Activated CD8-positive, alpha-beta T cell treated with anti-CD3 and anti-CD28 coated beads for 36 hours (primary cell): Measurements from ENCODE around the gene PDZK1IP1. TPM values are rescaled to one million over a fixed set of nuclear protein-coding genes. Genes with fewer than 3 reads are reported as not detected.

ENCODE experiments used
- ATAC-seq: fragments of 200-7000 bp; cut with Tn5 transposase; one replicate; pipeline ENCODE4 v1.10.0; 2021; ENCODE audit warnings: mild to moderate bottlenecking, moderate library complexity
- CTCF ChIA-PET: fragments of 350-600 bp; sonication (Branson Sonifier 250); formaldehyde crosslinking; loops from one replicate; lab custom pipeline; 2021; ENCODE audit warnings: antibody characterized with exemption; lab: Charles Lee
- POLR2A ChIA-PET: fragments of 350-600 bp; sonication (Branson Sonifier 250); formaldehyde crosslinking; loops from one replicate; lab custom pipeline; 2021; ENCODE audit warnings: antibody characterized with exemption; lab: Charles Lee
- DNase-seq: peaks from one replicate; pipeline ENCODE4 v3.0.0-alpha.2; 2020
- H3K27ac Mint-ChIP-seq: one replicate; pipeline ENCODE4 v1.8.0; 2021; ENCODE audit warnings: mild to moderate bottlenecking, mixed read lengths
- H3K27me3 Mint-ChIP-seq: one replicate; pipeline ENCODE4 v1.8.0; 2021; ENCODE audit warnings: mixed read lengths
- H3K36me3 Mint-ChIP-seq: one replicate; pipeline ENCODE4 v1.8.0; 2021; ENCODE audit warnings: low read depth, mixed read lengths
- H3K4me1 Mint-ChIP-seq: one replicate; pipeline ENCODE4 v1.8.0; 2021; ENCODE audit warnings: low read depth, mixed read lengths
- H3K4me3 Mint-ChIP-seq: one replicate; pipeline ENCODE4 v1.8.0; 2021; ENCODE audit warnings: mild to moderate bottlenecking, moderate library complexity, mixed read lengths
- H3K9me3 Mint-ChIP-seq: one replicate; pipeline ENCODE4 v1.8.0; 2021; ENCODE audit warnings: mixed read lengths
- CTCF ChIP-seq: fragments of 200-600 bp; IDR thresholded peaks from one replicate; pipeline ENCODE4 v1.8.0; 2022; ENCODE audit warnings: antibody characterized with exemption, mild to moderate bottlenecking
- intact Hi-C: fragments of 100-400 bp; cut with micrococcal nuclease; formaldehyde crosslinking; loops from one replicate; pipeline ENCODE4 v1.10.0; 2022
- total RNA-seq, 2 experiments: library from RNA; stranded (reverse); gene quantifications; one replicate each; pipeline ENCODE4 v1.2.3, GENCODE V29; 2021

Gene PDZK1IP1
- total RNA-seq, 2 experiments from 2014 or later: not detected

- POLR2A ChIA-PET: no interaction called here
- DNase-seq (no peak), ATAC-seq (no peak)
- CTCF ChIA-PET: interaction anchor here (1.2 to 3.1 kb wide), 3 partner anchors 9 to 253 kb away, joined by 4 to 26 read pairs (median 6); partner anchors contain the start of gene FOXD2
- Mint-ChIP-seq H3K36me3 (no peaks in the 10 kb centered on the region), H3K27me3 (peaks cover 12% of the 10 kb centered on the region), H3K9me3 (no peaks in the 10 kb centered on the region), H3K4me3 (no peak overlapping the region), H3K4me1 (no peaks in the 10 kb centered on the region), H3K27ac (no peak overlapping the region)
- no peak for TF ChIP-seq CTCF
- intact Hi-C loops: no loop called here
Observed at GRCh38 chr1:47184822-47185677, 4.8 kb downstream of the PDZK1IP1 start.

GRCh38 chr1:47184090-47184821, 5.6 kb downstream of the PDZK1IP1 start:
- peaks cover 16% of the 10 kb centered on the region for H3K27me3 Mint-ChIP-seq
- ChIA-PET CTCF (interaction anchor here (1.2 to 3.1 kb wide), 4 partner anchors 9 to 254 kb away, joined by 3 to 26 read pairs (median 5); partner anchors contain the start of gene FOXD2), POLR2A (no interaction called here)
- H3K4me1 Mint-ChIP-seq: peaks cover 5% of the 10 kb centered on the region
- H3K27ac Mint-ChIP-seq: no peak overlapping the region
- intact Hi-C loops: no loop called here
- H3K9me3 Mint-ChIP-seq: no peaks in the 10 kb centered on the region
- no peak for TF ChIP-seq CTCF
- no peaks in the 10 kb centered on the region for H3K36me3 Mint-ChIP-seq
- H3K4me3 Mint-ChIP-seq: no peak overlapping the region
- ATAC-seq (no peak), DNase-seq (no peak)

- intact Hi-C loops: no loop called here
- Mint-ChIP-seq H3K4me3 (no peak overlapping the region), H3K9me3 (no peaks in the 10 kb centered on the region), H3K27me3 (peaks cover 21% of the 10 kb centered on the region), H3K27ac (no peak overlapping the region), H3K4me1 (peaks cover 6% of the 10 kb centered on the region), H3K36me3 (no peaks in the 10 kb centered on the region)
- DNase-seq (no peak), ATAC-seq (no peak)
- POLR2A ChIA-PET: no interaction called here
- TF ChIP-seq CTCF: no peak
- CTCF ChIA-PET: interaction anchor here (1.2 to 3.1 kb wide), 4 partner anchors 8 to 254 kb away, joined by 3 to 26 read pairs (median 5); partner anchors contain the start of gene FOXD2
Observed at GRCh38 chr1:47183308-47184089, 6.3 kb downstream of the PDZK1IP1 start.

DNA sequence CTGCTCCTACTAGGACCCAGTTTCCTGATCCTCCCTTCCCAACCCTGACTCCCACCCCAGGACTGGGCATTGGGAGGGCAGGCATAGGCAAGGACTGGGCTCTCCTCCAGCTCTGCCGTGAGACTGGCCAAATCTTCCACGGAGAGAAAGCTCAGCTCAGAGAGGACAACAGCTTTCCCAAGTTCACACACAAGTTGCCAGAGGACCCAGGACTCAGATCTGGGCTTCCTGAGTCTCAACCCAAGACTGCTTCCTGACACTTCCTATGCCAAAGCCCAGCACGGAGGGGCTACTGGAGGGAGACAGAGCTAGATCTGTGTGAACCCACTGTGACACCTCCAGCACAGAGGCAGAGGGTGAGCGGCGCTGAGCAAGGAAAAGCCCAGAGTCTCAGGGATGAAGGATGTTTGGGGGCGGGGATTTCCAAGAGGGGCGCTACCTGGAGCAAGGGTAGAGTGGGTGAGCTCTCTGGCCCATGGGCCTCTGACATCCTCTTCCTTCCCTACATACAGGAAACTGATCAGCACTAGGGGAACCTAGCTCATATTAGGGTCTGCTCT, 7.1 kb downstream of the PDZK1IP1 start:
- ChIA-PET CTCF (interaction anchor here (3.1 kb wide), 1 partner anchor 11 kb away, joined by 26 read pairs; no protein-coding TSS in a partner anchor), POLR2A (no interaction called here)
- DNase-seq (no peak), ATAC-seq (no peak)
- Mint-ChIP-seq H3K4me3 (no peak overlapping the region), H3K27me3 (peaks cover 21% of the 10 kb centered on the region), H3K9me3 (no peaks in the 10 kb centered on the region), H3K36me3 (no peaks in the 10 kb centered on the region), H3K27ac (no peak overlapping the region), H3K4me1 (peaks cover 6% of the 10 kb centered on the region)
- no peak for TF ChIP-seq CTCF
- intact Hi-C loops: no loop called here
